Colonic mucosa (tissue), 4 donors: ENCODE results near the gene EYA2. TPM values are rescaled to one million over a fixed set of nuclear protein-coding genes. Genes with fewer than 3 reads are reported as not detected.

Source experiments
- DNase-seq: peaks from one replicate; pipeline ENCODE4 v3.0.0-alpha.2; 2020
- H3K27ac ChIP-seq: fragments of 200-600 bp; one replicate; pipeline ENCODE4 v1.8.0; 2021
- H3K27me3 ChIP-seq: fragments of 200-600 bp; one replicate; pipeline ENCODE4 v1.8.0; 2021
- H3K36me3 ChIP-seq: fragments of 200-600 bp; one replicate; pipeline ENCODE4 v1.8.0; 2021
- H3K4me1 ChIP-seq: fragments of 200-600 bp; one replicate; pipeline ENCODE4 v1.8.0; 2021; ENCODE audit warnings: mild to moderate bottlenecking
- H3K4me3 ChIP-seq: fragments of 200-600 bp; one replicate; pipeline ENCODE4 v1.8.0; 2021
- H3K9ac ChIP-seq, 2 donors: one replicate each; pipeline ENCODE4 v1.7.0; 2013; ENCODE audit warnings: control low read depth in 2 of 2, low read depth in 2 of 2, low read length in 2 of 2
- H3K9me3 ChIP-seq: fragments of 200-600 bp; one replicate; pipeline ENCODE4 v1.8.0; 2021
- CTCF ChIP-seq: fragments of 200-600 bp; IDR thresholded peaks from one replicate; pipeline ENCODE4 v1.8.0; 2022; ENCODE audit warnings: antibody characterized with exemption, mild to moderate bottlenecking
- intact Hi-C: fragments of 100-400 bp; cut with DNase I; formaldehyde crosslinking; loops from one replicate; pipeline ENCODE4 v1.14.1; 2022
- total RNA-seq, 2 donors: library from RNA; stranded (reverse); fragmentation: NEBNext Ultra II Directional in 1 of 2; extraction: Animal tissue kit (Norgen Biotek cat#: 25700) in 1 of 2; gene quantifications; one replicate each; pipeline ENCODE4 v1.2.1, GENCODE V29; 2021
- donor health status: healthy.
- donor health status: DM: no; HTN: no; CAD: no.
- donor health status: DM: no; HTN: no; CAD: no.

Gene EYA2
- total RNA-seq, 2 donors from 2014 or later: 8.9 to 16.8 TPM

DNA sequence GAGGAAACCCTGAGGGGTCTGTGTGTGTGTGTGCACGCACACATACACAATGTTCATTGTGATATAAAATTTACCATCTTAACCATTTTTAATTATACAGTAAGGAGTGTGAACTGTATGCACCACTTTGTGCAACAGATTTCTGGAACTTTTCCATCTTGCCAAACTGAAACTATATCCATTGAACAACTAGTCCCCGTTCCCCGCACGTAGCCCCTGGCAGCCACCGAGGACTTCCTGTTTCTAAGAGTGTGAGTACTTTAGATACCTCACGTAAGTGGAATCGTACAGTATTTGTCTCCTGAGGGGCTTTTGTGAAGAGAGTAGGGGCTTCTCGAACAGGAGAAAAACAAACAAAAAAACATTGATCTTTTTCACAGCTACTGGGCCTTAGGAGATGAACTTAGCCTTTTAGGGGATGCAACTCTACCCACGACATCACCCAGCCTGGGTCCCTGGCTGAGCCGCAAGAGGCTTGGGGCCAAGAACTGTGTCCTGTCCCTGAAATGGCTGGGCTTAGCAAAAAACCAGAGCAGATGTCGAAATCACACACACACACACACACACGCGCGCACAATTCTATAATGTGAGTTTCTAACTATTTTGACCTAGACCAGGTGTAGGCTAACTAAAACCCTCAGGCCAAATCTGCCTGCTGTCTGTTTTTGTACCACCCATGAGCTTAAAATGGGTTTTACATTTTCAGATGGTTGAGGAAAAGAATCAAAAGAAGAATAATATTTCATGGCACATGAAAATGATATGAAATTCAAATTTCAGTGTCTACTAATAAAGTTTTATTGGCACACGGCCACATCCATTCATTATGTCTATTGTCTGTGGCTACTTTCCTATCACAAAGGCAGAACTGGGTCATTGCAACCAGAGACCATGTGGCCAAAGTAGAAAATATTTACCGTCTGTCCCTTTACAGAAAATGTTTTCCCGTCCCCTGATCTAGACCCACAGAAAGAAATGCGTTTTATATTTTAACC, 144.2 kb downstream of the EYA2 start:
- Histone ChIP-seq H3K4me3 (no peak overlapping the region), H3K36me3 (no peaks in the 10 kb centered on the region), H3K4me1 (no peaks in the 10 kb centered on the region), H3K27ac (no peak overlapping the region), H3K27me3 (no peaks in the 10 kb centered on the region), H3K9ac (no peak overlapping the region), H3K9me3 (no peaks in the 10 kb centered on the region)
- no peak for TF ChIP-seq CTCF
- DNase-seq: no peak
- intact Hi-C loops: no loop called here

GRCh38 chr20:47040506-47041125, 146.0 kb downstream of the EYA2 start:
- no peak for TF ChIP-seq CTCF
- no peak for DNase-seq
- intact Hi-C loops: no loop called here
- Histone ChIP-seq H3K9me3 (no peaks in the 10 kb centered on the region), H3K27me3 (no peaks in the 10 kb centered on the region), H3K27ac (no peak overlapping the region), H3K4me3 (no peak overlapping the region), H3K9ac (no peak overlapping the region), H3K4me1 (no peaks in the 10 kb centered on the region), H3K36me3 (no peaks in the 10 kb centered on the region)

DNA sequence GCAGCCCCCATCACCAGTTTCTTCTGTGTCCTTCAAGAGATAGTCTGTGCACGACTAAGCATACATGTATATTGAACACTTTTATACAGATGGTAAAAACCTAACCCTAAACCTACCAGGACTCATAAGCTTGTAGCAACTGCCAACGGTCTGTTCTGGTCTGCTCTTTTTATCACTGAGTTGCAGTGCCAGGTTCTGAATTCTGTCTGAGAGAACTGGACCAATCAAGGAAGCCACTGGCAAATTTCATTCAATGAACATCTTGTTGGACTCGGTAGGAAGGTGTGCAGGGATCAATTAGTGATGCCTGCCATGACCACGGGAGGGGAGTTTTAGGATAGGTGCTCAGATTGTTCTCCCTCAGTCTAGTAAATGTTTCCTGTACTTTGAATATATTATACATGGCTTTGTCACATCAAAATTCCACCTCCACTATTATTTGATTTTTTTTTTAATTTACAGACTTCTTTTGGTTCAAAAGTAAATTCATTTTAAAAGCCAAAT, 146.8 kb downstream of the EYA2 start:
- Histone ChIP-seq H3K27me3 (no peaks in the 10 kb centered on the region), H3K9ac (no peak overlapping the region), H3K9me3 (no peaks in the 10 kb centered on the region), H3K4me3 (no peak overlapping the region), H3K27ac (no peak overlapping the region), H3K4me1 (no peaks in the 10 kb centered on the region), H3K36me3 (no peaks in the 10 kb centered on the region)
- no peak for DNase-seq
- intact Hi-C loops: no loop called here
- TF ChIP-seq CTCF: no peak

GRCh38 chr20:47042464-47042863, 147.8 kb downstream of the EYA2 start:
- Histone ChIP-seq H3K27ac (no peak overlapping the region), H3K27me3 (no peaks in the 10 kb centered on the region), H3K9me3 (no peaks in the 10 kb centered on the region), H3K9ac (no peak overlapping the region), H3K4me3 (no peak overlapping the region), H3K36me3 (no peaks in the 10 kb centered on the region), H3K4me1 (no peaks in the 10 kb centered on the region)
- intact Hi-C loops: no loop called here
- no peak for DNase-seq
- TF ChIP-seq CTCF: no peak

DNA sequence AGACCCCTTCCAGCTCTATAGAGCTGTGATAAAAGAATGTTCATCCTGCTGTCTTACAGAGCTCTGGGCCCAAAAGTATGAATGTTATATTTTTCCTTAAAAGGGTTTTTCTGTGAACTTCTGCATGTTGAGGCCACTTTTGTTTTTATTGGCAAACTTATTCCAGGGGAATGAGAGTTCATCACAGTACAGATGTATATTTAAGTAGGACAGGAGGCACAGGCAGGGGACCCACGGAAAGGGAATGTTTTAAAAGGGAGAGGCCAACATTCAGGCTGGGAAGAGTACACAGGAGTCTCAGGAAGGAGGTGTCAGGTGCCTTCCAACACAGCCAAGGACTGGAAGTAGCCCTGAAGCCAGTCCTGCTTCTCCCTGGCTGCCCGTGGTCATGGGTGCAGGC, 148.4 kb downstream of the EYA2 start:
- intact Hi-C loops: no loop called here
- H3K36me3 ChIP-seq: no peaks in the 10 kb centered on the region
- H3K4me1 ChIP-seq: no peaks in the 10 kb centered on the region
- no peak for TF ChIP-seq CTCF
- no peak overlapping the region for H3K9ac ChIP-seq
- H3K4me3 ChIP-seq: no peak overlapping the region
- H3K27ac ChIP-seq: no peak overlapping the region
- no peaks in the 10 kb centered on the region for H3K27me3 ChIP-seq
- no peak for DNase-seq
- H3K9me3 ChIP-seq: no peaks in the 10 kb centered on the region
